HG03159 (cell line): ENCODE results near the gene LCT.
"Not testable (repeated sequence)": the region's sequence is repeated elsewhere in the genome, so short reads cannot be mapped to it uniquely, and the experiment has no call there.

Source experiments
- ATAC-seq: cut with Tn5 transposase; IDR thresholded peaks from one replicate; pipeline ENCODE4 v1.9.1; 2021; ENCODE audit warnings: mild to moderate bottlenecking, moderate library complexity; ENCODE audit not compliant: unreplicated experiment

Gene LCT

DNA sequence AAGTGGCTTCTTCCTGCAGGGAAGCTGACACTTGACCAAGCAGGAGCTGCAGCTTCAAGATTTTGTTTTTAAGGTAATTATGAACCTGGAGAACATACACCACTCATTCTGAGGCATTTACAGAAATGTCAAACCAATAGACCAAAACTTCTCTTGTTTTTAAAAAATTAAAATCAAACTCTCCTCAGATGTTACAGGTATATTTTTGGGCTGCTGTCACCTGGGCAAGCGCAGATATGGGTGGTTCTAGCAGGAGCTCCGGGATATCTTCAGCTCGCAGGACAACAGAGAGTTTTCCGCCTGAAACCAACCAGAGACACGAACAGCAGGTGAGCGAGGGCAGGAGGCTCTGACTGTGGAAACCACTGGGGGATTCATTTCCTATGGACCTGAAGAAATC lies 4.1 kb downstream of the LCT start:
- no peak for ATAC-seq

DNA sequence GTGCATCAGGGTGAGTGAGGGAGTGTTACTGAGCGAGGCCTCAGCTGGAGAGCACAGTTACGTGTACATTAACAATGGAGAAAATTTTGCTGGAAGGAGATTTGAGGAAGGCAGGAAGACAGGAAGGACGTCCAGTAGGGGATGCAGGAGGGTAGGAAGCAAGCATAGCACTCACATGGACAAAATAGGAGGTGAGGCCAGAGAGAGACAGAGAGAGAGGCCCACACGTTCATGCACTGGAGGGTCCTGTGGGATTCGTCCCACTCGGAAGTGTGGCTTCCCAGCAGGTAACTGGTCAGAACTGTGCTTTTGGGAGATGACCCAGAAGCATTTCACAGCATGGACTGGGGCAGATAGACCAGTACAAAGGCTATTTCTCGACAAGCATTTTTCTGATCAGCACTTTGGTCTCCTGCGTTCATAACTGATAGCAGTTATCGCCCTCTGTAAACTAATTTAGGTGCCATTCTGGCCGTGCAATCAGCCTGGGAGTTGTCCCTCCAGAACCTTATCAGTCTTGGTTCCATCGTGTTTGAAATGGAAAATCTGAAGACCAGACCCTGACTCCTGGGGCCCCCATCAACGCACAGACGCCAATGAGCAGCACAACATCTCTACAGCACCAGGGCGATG lies 5.7 kb downstream of the LCT start:
- ATAC-seq = no peak

DNA sequence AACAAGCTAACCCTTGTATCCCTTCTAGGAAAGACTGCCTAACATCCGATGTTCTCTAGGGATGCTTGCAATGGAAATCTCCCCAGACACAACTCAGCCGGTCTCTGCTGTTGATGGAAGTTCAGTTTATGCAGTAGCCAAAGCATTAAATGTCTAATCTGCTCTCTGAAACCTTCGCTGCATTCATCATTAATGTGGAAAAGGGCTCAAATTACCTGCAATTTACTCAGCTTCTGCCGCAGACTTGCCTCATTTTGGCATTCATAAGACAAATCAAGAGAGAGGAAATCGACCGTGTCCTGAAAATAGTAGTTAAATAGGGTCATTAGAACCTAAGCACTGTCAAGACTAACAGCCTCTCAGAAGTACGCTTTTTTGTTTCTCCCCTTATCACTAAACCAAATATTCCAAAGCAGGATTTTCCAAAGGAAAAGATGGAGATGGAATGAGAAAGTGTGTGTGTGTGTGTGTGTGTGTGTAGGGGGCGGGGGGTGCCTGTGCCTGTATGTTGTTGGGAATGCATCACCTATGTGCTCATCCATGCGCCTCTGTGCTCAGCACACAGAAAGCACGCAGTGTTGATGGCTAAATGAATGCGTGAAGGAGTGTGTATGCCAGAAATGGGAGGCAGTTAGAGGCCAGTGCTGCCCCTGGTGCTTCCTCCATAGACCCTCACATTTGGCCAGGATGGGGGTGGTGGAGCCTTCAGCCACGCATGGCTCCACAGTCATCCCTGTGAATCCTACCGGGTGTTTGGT lies 7.4 kb downstream of the LCT start:
- no peak for ATAC-seq

DNA sequence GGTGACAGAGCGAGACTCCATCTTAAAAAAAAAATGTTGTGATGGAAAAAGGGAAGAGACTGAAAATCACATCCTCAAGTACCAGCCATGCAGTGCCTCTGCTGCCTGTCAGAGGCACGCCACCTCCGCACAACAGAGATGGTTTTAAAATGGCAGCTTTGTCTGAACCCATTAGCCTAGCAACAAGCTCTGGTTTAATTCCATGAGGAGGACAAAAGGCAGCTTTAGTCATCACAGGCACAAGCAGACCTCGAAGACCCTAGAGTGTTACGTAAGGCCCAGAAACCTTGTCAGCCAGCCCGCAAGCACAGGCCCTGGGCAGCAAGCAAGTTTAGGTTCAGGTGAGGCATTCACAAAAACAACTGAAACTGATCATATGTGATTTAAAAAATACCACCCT lies 10.4 kb downstream of the LCT start:
- no peak for ATAC-seq

DNA sequence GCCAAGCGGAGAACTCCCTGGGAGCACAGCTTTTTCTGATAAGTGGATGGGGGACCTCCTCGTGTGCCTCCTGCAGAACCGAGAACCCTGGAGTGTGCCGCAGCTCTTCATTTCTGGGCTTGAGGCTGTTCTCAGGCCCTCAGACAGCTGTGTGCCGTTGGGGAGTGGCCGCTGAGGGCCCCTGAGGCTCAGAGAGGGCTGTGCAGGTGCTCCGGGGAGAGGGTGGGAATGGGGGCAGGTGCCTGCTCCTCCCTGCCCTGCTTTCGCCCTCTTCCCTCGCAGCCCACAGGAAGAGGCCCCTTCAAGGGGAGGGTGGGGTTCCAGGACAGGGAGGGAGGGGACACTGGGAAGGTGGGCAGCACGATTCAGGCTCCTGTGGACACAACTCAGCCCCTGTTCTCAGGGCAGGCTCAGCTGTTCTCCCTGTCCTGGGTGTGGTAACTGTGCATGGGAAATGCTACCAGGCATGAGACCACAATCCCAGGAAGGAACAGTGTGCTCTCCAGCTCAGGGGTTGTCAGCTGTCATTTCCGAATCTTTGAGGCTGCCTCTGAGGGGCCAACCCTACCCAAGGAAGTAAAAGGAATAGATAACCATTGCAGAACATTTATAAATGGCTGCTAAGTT lies 11.3 kb downstream of the LCT start:
- no peak for ATAC-seq

DNA sequence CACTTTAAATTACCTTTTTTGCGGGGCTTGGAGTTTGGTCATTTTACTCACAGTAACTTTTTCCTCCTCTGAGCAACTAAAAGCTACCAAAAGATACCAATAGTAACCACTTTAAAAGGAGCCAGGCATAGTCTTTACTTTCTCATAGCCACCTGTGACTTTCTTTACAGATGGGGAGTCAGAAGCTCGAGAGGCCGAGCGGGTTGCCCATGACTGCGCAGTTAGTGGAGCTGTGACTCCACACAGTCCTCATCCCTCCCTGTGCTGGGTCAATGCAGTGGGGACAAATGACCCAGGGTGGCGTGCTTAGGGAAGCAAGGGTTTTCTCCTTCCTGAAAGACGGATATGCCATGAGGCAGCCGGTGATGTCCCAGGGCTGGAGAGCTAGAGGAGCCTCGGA lies 11.9 kb downstream of the LCT start:
- no peak for ATAC-seq

DNA sequence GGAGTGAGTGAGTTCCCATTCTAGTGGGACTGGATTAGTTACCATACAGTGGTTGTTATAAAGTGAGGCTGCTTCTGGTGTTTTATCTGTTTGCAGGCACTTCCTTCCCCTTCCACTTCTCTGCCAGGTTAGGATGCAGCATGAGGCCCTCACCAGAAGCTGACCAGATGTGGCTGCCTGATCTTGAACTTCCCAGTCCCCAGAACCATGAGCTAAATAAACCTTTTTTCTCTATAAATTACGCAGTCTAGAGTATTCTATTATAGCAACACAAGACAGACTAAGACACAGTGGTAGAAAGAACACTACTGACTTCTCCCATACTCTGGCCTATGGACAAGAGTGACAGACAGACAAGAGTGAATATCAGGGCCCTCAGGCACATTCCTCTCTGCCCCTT lies 14.1 kb downstream of the LCT start:
- no peak for ATAC-seq

DNA sequence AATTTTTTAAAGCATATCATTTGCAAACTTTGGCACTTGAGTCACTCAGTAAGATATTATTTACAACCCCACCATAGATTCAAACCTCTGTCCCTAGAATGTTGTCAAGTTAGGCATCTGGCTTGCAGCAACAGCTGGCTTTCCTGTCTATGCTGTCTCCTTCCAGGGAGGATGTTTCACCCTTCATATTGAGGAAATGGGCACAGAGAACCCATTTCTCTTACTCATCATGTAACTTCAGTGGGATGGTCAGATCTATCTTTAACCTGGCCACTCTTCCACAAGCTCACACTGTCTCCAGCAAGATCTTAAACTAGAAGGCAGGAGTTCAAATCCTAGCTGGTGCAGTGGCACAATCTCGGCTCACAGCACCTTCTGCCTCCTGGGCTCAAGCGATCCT lies 15.8 kb downstream of the LCT start:
- ATAC-seq = no peak

DNA sequence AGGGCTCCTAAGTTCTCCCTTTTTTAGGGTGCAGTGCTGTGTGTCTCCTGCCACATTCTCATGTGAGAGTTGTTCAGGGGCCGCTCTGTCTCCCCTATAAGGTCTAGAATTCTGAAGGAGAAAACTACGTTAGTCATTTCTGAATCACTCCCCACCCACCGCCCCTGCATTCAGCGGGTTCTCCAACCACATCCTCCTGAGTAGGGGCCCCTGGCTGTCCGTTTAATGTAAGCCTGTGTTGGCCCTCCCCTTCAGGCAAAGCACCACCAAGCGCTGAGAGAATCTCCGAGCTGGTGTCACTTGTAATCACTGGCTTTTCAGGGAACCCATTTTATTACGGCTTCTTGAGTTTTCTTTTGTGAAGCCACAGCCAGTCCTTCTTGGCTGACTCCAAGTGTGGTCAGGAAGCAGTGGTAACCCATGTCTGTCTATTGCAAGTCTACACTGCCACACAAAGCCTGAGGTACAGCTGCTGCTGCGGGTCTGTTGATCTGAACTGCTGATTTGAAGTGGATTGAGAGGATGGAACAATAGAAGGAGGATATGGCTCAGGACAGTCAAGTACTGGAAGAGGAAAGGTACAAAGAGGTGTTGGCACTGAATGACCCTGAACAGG lies 16.9 kb downstream of the LCT start:
- ATAC-seq = peak; percentile 91

DNA sequence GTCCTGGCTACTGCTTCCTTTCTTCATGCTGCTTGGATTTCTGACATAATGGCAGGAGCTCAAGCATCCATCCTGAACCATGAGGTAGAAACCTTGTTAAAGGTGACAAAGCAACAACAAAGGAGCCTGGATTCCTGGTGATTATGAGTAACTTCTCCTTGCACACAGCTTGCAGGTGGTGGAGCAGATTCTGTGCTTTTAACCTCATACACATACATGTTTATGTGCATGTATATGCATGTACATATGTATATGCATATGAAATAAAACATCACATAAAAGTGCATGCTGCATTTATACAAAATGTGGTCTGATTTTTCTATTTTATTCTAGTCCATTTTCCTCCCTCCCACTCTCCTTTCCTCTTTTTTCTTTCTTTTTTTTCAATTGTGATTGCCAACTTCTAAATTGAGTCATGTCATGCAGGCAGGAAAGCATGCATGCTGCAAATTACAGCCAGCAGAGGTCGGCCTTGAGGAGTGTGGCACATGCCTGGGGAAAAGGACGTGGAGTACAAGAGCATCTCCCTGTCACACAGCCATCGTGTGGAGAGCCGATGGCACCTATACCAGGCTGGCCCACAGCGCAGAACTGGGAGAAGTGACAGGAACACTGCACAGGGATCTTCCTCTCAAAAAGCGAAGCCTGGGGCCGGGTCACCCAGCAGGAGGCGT lies 17.9 kb downstream of the LCT start:
- no peak for ATAC-seq

DNA sequence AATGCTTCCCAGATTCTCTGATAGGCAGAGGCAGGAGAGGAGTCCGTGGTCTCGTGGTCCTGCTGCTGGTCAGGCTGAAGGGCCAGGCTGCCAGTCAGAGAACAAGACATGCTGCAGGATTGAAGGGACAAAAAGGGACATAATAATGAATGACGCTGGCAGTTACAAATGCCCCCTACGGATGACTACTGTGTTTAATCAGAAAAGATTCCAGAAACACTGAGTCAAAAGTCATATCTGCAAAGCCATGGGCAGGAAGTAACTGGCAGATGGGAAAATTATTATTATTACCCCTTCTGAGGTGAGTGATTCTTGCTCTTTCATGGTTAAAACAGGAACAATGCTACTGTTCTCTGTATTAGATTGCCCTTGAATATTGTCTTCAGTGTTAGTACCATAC lies 19.0 kb downstream of the LCT start:
- ATAC-seq = no peak

DNA sequence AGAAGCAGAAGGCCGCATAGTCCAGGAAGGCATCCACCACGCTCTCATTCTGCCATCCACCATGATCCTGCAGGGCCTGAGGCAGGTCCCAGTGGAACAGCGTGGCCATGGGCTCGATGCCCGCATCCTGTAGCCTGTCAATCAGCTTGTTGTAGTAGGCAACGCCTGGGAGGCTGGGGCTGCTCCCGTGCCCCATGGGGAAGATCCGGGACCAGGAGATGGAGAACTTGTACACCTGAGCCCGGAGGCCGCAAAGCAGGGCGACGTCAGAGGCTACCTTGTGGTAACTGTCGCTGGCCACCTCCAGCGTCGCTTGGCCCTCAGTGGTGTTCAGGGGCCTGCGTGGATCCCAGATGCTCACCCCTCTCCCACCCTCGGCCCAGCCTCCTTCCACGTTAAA lies 19.5 kb downstream of the LCT start:
- ATAC-seq = no peak

DNA sequence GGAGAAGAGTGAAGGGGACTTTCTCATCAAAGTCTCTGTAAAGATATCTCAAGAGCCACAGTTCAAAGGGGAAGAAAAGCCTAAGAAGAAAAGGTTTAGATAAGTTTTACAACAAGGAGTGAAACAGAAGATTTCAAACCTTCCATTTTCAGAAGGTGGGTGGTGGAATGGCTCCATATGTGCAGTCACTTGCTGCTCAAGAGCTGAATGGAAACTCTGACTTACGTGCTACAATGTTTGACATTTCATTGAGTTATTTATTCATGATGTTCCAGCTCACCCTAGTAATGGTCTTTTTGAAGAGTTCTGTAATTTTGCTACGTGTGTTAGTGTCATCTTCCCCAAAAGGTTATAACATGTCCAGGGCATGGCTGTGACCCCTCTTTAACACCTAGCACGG lies 21.7 kb downstream of the LCT start:
- no peak for ATAC-seq

DNA sequence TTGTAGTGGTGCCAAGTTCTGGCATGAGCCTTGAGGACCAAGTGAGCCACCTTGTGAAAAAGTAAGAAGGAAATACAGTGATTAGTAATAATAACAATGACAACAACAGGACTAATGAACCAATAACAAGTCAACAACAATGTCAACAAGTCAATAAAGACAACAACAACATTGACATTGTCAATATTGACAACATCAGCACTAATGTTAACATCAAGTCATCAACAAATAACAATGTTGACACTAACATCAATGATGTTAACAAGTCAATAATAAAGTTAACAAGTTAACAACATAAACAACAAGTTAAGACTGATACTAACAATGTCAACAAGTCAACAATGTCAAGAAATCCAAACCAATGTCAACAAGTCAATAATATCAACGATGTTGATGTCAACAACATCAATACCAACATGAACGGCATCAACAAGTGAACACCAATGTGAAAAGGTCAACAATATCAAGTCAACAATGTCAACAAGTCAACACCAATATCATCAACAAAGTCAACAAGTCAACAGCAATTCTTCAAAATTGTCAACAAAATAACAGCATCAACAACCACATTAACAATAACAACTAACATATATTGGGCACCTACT lies 24.0 kb downstream of the LCT start:
- ATAC-seq = no peak

DNA sequence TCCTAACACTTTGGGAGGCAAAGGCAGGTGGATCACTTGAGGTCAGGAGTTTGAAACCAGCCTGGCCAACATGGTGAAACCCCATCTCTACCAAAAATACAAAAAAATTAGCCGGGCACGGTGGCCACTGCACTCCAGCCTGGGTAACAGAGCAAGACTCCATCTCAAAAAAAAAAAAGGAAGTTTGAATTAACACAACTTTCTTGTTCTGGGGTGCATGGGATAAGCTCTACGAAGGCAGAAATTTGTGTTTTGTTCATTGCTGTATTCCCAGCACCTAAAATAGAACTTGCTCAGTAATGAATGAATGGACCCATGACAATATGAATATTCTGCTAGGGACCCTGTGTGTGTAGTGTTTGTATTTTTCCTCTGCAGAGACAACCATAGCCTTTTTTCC lies 29.1 kb downstream of the LCT start:
- ATAC-seq = not testable (repeated sequence)

DNA sequence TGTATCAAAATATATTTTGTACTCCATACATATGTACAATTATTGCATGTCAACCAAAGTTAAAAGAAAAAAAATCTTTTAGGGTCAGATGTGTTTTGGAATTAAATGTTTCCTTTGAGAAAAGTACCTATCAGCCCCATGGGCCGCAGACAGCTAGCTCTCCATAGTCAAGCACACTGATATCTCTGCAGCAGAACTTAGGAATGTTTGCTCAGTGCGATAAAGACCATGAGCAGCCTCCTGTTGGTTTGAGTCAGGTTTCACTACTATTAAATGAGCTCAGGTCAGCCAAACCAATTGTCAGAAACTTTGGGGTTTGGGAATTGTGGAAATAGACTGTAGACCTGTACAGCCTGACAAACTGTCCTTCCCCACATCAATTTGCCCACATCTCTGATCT lies 33.7 kb downstream of the LCT start:
- no peak for ATAC-seq

DNA sequence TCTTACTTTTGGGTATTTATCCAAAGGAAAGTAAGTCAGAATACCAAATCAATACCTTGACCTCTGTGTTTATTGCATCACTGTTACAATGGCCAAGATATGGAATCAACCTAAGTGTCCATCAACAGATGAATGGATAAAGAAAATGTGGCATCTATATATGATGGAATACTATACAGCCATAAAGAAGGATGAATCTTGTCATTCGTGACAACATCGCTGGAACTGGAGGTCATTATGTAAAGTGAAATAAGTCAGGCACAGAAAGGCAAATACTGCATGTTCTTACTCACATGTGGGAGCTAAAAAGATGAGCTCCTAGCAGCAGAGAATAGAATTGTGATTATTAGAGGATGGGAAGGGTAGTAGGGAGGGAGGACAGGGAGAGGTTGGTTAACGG lies 34.6 kb downstream of the LCT start:
- ATAC-seq = no peak

DNA sequence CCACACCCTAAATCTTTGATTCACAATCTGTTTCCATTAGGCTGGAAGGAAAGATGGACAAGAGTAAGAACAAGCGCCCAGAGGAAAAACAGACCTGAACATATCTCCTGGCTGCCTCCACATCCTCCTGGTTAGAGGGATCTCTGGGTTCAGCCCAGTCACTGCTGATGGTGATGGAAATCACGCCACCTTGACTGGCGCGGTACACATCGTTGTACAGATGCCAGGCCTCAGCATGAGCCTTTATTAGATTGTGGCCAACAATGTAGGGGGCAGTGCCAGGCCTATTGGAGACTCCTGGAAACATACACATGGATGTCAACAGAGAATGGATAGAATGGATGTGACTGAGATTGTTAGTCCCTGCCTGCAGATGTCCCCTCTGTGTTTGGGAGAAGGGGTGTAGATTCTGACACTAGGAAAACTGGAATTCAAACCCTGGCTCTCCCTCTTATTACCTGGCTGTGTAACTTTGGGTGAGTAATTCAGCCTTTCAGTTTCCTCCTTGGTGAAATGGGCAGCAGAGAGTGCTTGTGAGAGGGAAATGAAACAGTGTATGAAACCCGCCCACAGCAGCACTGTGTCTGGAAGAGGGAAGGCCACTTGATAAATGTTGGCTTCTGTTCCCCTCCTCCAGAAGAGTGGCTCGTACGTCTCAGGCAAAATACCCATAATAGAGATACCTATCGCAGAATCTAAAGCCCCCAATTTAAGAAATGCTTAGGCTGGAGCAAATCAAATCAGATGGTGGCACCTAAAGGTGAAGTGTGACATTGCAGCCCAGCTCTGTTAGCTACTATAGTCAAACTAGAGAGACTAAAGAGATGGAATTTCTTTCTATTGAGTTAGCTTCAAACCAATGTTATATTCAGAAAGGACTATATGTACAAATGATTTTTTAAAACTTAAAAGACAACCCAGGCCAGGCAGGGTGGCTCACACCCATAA lies 36.2 kb downstream of the LCT start:
- ATAC-seq = no peak

DNA sequence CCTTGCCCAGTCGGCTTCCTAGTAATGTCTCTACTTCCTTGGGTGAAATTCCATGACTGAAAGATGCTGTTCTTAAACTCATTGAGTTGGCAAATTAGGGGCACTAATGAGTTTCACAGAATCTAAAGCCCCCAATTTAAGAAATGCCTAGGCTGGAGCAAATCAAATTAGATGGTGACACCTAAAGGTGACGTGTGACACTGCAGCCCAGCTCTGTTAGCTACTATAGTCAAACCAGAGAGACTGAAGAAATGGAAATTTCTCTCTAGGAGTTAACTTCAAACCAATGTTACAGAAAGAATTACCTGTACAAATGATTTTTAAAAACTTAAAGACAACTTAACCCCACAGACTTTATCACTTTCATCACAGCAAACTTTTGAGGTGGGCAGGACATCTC lies 37.2 kb downstream of the LCT start:
- no peak for ATAC-seq

DNA sequence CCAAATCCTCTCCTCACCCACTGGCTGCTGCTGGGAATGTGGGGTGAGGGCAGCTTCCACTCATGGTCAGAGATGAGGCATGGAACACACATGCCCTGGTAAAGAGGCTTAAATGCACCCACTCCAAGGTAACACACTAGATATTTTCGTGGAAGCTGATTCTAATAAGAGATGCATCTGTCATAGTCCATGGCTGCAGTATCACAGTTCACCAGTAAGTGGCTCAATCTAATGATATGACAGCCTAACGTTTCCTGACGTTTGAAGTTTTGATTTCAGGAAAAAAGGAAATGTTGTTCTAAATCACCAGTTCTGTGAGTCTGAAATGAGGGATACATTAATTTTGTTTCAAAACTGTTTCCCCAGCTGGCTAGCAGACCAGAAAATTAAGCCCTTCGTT lies 38.2 kb downstream of the LCT start:
- ATAC-seq = no peak
